ENCODE data around the gene ATP6V1D.
"Not testable (repeated sequence)": the region's sequence is repeated elsewhere in the genome, so short reads cannot be mapped to it uniquely, and the experiment has no call there.

ATP6V1D gene

GRCh38 chr14:67365476-67365875 lies 5.9 kb upstream of the ATP6V1D start:
- no peak for DNase-seq

DNA sequence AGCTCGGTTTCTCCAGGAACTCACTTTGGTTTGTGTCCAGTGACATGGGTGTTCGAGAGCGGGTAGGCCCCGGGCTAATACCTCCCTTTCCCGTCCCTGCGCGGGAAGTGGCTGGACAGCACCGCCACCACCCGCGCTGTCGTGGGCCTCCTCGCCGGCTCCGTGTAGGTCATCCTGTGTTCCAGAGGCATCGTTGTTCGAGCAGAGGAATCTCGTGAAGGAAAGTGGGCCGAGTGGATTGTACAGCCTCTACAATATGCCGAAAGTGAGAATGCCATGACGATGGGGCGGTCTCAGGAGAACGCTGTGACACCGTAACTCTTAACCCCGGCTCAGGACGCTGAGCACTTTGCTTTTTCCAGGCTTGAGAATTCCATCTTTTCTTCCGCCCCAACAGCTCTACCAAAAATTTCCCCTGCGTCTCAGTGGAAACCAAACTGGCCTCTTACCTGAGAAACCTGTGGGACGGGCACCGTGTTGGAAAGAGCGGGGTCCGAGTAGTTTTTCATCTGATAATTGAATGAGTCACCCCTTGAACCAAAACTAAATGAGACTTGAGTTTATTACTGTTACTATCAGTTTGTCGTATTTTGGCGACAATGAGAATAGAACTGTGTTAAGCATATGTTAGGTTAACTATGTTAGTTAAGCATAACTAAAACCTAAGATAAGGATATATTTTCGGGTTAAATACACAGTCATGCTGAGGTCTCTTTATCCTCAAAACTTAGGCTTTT lies 1.0 kb upstream of the ATP6V1D start:
- no peak for DNase-seq

GRCh38 chr14:67358924-67359774 lies 455 bp downstream of the ATP6V1D start:
- no peak for DNase-seq

DNA sequence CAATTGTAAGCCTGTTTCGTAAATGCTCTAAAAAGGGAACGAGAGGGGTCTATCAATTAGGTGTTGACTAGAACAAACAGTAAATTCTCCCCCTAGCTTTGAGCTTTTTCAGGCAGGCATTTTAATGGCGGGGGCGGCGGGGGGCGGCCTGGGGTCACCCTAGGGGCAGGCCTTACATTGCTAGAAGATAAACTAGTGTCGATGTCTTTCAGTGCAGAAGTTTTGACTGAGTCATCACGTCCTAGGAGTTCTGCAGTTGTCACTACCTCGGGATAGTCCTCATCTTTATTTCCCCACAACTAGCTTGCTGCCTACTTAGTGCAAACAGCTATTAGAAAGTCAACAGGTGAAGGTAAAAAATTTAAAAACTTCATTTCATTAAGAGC lies 1.6 kb downstream of the ATP6V1D start:
- DNase-seq, result no peak

GRCh38 chr14:67357186-67357968 lies 2.2 kb downstream of the ATP6V1D start:
- no peak for DNase-seq

- DNase-seq, result no peak
These were observed 7.5 kb downstream of the ATP6V1D start for GRCh38 chr14:67352055-67352454.

DNA sequence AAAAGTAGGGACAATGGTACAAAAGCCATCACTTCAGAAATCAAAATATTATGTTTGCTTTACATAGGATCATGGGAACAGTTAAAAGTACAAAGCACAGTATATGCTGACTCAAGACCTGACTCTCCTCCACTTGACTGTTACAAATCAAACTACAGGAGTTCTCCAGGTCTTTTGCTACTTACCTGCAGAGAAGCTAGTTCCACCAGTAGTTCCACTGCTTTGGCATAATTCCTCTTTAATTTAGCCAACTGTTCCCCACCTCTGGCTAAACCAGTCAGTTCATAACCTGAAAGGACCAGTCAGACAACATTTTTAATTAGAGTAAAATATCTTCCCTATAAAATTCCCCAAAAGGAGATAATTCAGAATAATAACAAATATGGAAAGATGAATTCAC lies 14.0 kb downstream of the ATP6V1D start:
- DNase-seq, result no peak

GRCh38 chr14:67343601-67344230 lies 15.9 kb downstream of the ATP6V1D start:
- DNase-seq, result no peak

DNA sequence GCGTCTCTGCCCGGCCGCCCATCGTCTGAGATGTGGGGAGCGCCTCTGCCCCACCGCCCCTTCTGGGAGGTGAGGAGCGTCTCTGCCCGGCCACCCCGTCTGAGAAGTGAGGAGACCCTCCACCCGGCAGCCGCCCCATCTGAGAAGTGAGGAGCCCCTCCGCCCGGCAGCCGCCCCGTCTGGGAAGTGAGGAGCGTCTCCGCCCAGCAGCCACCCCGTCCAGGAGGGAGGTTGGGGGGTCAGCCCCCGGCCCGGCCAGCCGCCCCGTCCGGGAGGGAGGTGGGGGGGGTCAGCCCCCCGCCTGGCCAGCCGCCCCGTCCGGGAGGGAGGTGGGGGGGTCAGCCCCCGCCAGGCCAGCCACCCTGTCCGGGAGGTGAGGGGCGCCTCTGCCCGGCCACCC lies 18.4 kb downstream of the ATP6V1D start:
- not testable (repeated sequence) for DNase-seq

- DNase-seq, result peak; percentile 15
These were observed 23.8 kb downstream of the ATP6V1D start for GRCh38 chr14:67335781-67336180.

DNA sequence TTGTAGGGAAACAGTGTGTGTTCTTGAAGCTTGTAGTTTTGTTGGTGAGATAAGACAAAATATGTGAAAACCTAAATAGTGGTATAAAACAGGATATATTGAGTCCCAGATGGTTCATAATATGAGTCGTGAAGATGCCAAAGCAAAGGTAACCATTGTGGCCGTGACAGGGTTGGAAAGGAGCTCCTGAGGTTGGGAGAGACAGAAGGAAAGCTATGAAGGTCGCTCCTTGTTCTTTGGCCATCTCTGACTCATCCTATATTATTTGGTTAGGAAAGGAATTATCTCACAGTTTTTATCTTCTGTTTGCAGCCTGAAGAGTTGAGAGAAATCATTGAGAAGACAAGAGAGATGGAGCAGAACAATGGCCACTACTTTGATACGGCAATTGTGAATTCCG lies 27.1 kb downstream of the ATP6V1D start:
- no peak for DNase-seq

DNA sequence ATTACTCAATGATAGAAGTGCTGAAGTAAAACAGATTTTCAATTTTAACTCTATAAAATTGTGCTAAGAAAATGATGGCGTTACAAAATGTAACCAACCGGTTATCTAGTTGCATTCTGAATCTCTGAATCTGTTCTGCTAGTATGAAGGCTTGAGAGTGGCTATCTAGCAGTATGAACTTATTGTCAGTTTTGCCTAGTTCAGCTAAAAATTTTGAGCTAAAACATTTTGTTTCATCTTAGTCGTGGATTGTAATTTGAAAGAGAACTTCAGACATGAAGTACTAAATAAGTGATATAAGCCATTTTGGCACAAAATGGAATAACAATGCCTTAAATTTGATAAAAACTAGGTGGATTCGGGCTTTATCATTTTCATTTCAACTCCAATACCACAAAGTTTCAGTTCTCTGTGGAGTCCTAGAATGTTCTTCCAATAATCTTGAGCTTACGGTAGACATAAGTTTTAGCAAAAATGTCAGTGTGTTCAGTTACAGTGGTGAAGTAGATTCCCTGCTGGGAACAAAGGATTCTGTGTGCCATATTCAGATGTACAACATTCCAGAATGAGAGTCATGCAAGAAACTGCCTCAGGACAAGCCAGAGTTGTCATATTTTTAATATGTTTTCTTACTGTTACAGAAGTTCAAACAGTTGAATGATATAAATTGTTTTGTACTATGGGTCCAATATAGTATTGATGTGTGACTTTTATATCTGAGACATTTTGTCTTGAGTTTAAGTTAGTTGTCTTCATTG lies 28.1 kb downstream of the ATP6V1D start:
- DNase-seq, result no peak

DNA sequence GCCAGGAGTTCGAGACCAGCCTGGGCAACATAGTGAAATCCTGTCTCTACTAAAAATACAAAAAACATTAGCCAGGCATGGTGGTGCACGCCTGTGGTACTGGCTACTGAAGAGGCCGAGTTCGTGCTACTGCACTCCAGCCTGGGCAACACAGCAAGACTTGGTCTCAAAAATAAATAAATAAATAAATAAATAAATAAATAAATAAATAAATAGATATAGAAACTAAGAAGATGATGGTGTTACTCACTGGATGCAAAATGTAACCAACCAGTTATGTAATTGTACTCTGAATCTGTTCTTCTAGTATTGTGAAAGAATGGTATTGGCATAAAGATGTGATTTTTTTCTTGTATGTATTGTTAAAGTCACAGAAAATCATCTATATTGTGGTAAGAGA lies 29.9 kb downstream of the ATP6V1D start:
- DNase-seq, result not testable (repeated sequence)

GRCh38 chr14:67319142-67319541 lies 40.5 kb downstream of the ATP6V1D start:
- DNase-seq, result no peak

- DNase-seq, result no peak
These were observed 41.8 kb downstream of the ATP6V1D start for GRCh38 chr14:67317822-67318221.

DNA sequence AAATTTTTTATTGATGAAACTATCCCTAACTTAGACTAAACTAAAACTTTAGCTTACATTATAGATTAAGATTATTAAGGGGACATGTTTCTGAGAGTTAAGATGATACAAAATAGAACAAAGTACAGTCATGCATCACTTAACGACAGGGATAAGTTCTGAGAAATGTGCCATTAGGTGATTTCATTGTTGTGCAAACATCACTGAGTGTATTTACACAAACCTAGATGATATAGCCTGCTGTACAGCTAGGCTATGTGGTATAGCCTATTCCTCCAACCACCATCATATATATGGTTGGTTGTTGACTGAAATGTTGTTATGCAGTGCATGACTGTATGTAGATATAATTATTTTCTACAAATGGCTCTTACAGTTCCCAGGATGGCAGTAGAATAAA lies 46.5 kb downstream of the ATP6V1D start:
- DNase-seq, result no peak

GRCh38 chr14:67311868-67312267 lies 47.7 kb downstream of the ATP6V1D start:
- DNase-seq, result no peak
